ENCODE measurements around the gene CCDC57. TPM values are rescaled to one million over a fixed set of nuclear protein-coding genes. Genes with fewer than 3 reads are reported as not detected.

CCDC57 gene
- total RNA-seq, 1 experiment from 2014 or later = 22.1 TPM

DNA sequence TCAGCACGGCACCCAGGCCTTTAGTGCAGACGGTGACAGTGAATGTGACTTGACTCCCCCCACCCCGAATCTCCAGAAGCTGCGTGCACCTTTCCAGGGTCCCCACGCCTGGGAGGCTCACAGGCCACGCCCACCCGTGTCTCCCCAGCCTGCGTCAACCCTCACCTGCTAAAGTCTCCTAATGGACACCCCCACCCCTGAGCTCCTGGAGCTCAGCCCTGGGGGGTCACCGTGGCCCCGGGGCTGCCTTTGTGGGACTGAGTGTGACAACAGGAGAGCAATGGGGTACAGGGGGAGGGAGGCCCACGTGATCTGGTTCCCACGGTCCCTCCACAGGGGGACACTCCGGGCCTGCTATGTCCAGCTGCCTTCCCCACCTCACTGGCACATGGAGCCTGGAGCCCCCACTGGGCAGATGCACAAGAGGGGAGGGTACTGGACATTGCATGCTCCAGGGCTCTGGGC lies 107.2 kb downstream of the CCDC57 start:
- in situ Hi-C loops (cut with HindIII; ENCODE audit: low sequenced_read_pairs) = no loop called here
- DNase-seq (ENCODE audit: low spot score) = no peak

DNA sequence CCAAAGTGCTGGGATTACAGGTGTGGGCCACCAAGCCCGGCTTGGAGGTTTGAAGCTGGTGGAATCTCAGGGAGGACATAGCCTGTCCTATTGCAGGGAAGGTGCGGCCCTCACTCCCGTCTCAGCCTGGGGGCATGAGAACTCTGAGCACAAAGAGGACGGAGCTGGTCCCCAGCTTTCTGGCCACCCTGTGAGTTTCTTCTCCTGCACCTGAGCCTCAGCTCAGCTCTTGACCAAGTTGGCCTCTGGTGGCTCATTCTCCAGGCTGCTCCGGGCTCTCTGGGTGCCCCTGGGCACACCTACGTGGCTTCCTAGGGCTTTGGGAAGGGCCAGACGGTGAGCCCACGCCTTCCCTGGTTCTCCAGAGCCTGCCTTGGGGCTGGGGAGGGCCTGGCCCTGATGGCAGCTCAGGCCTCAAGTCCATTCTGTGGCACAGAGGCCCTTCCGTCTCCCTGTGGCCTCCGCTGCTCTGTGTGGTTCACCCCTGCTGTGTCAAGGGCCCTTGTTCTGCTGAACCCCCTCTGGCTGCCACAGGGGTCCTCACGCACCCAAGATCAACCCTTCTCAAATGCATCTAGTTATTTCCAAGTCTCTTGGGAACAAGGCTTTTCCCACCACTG lies 107.7 kb downstream of the CCDC57 start:
- in situ Hi-C loops (cut with HindIII; ENCODE audit: low sequenced_read_pairs) = no loop called here
- no peak for DNase-seq (ENCODE audit: low spot score)

DNA sequence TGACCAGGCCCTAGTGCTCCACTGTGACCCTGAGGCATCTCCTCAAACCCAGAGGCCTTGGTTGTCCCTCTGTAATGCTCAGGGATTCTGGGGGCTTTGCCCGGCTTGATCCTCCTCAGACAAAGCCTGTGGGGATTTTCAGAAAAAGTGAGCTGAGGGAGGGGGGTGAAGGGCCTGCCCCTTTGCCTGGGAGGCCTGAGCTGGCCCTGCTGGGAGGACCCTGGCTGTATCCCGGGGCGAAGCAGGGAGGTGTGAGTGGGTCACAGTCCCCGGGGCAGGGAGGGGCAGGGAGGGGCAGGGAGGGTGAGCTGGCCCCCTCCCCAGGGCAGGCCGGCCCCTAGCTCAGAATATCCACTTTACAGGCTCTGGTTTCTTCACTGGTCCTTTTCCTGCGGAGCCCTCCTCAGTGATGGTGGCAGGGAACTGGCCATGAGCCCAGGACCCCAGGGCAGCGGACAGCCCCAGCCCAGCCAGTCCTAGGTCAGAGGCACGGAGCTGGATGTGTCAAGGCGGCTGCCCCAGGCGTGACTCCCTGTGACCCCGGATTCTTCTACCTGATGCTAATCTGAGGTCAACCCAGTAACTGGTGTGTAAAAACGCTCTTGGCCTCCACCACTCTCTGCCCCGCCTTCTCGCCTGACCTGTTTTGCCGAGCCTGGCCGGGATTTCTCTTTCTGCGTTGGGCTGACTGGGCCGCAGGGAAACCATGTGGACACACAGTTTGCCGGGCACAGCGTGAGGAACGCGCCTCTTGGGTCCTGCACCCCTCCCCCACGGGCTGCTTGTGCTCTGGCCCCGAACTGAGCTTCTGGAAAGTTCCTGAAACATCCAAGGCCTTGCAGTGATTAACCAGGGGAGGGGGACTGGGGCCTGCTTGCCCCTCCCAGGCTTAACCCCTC lies 108.8 kb downstream of the CCDC57 start:
- DNase-seq (ENCODE audit: low spot score) = peak; percentile 85
- in situ Hi-C loops (cut with HindIII; ENCODE audit: low sequenced_read_pairs) = no loop called here

DNA sequence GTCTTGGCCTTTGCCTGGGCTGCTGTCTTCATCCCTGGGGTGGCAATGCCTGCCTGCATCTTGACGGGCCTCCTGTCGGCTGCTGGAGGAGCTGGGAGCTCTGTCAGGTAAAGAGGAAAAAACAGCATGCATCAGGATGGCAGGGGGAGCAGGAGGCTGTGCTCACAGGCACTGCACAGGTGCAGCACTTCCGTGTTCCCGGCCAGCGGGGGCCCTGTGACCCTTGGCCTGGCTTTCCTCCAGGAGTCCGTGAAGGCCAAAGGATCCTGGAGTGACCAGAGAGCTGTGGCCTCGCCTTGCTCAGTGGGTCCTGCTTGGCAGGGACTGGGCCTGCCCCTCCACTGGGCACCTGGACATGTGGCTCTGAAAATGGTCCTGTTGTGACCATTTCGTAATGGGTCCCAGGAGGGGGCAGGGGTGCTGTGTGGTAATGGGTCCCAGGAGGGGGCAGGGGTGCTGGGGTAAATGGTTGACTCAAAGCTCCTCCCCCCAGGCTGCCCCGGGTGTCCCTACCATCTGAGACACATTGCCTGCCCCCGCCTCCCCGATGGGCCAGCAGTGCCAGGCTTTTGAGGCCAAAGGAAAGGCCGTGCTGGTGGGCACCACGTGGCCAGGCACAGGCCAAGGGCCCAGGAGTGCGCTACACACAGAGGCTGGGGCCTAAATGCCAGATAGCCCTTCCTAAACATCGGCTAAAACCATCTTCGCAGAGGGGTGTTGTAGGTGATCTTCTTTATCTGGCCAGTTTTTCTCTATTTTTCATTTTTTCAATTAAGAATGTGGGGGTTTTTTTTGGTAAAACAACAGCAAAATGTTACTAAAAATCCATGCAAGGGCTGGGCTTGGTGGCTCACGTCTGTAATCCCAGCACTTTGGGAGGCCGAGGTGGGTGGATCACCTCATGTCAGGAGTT lies 110.6 kb downstream of the CCDC57 start:
- DNase-seq (ENCODE audit: low spot score) = peak; percentile 75
- in situ Hi-C loops (cut with HindIII; ENCODE audit: low sequenced_read_pairs) = no loop called here

DNA sequence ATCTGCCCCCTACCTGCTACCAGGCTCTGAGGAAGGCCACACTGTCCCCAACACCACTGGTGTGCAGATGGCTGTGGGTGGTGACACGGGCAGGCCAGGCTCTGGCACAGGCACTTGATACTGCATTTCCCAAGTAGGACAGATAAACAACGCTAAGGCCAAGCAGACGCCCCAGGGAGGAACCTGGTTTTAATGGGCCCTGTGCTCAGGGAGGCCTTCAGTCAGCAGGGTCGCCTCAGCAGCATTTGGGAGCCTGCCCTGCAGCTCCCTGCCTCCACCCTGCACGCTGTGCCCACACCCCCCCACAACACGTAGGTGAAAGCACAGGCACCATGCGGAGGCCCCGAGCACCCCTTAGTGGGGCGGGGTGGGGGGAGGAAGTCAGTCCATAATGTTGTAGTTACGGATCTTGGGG lies 111.3 kb downstream of the CCDC57 start:
- peak; percentile 84 for DNase-seq (ENCODE audit: low spot score)

DNA sequence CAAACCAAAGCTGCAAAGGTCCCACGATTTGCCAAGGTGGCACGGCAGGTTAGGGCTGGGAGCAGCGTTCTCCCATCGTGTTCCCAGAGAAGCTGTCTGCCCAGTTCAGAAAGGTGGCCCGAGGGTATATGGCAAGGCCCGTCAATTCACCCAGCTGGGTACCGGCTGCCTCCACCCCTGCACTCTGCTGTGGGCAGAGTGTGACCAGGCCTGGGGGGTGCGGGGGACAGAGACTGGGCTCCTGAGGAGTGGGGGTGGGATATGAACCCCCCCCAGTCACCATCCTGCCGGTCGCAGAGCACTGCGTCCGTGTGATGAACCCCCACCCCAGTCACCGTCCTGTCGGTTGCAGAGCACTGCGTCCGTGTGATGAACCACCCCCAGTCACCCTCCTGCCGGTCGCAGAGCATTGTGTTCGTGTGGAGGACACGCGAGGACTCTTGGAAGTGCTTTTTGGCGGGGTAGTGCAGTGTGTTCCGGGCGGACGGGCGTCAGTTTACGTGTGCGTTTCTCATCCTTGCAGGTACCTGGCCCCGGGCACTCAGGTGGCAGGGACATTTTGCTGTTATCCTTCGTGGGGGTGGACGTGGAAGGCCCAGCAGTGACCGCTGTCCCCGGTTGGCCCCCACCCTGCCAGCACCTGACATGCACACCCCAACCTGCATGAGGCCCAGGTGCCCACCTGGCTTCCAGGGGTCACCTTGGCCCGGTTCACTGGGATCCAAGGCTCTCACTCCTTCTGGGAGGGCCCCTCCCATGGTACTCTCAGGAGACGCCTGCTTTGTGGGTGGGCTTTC lies 111.9 kb downstream of the CCDC57 start:
- in situ Hi-C loops (cut with HindIII; ENCODE audit: low sequenced_read_pairs) = no loop called here
- no peak for DNase-seq (ENCODE audit: low spot score)

More for the DNA sequence above, 111.3 kb downstream of the CCDC57 start:
- in situ Hi-C loops (cut with HindIII; ENCODE audit: low sequenced_read_pairs) = no loop called here

DNA sequence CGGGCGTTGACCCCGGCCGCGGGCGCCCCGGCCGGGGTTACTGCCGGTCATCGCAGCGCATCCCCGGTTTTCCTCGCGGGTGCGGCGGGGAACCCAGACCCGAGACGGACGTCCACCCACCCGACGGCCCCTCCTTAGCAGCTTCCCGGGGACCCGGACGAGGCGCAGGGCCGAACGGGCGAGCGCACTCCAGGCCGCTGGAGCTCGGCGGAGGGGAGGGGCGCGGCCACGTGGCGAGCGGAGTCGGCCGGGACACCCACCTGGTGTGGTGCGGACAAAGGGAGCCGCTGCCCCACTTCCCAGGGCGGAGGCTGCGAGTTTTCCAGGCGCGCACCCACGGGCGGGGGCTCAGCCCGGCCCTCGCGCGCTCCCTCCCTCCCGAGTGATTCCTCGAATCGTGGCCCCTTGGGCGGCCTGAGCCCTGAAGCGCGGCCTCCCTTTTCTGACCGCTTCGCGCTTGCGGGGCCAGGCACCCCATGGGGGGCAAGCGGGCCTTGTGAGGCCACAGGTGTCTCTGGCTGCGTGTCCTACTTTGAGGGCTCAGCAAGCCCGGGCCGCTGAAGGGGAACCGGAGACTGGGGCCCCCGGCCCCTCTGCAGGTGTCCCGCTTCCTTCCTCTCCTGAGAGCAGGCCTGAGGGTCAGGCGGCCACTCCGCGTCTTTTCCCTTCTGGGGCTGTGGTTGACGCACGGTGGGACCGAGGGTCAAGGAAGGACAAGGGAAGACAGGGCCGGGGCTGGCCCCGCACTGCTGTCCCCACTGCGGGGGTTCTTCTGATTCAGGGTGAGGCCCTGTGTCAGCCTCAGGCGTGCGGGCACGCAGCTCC lies 113.5 kb downstream of the CCDC57 start:
- in situ Hi-C loops (cut with HindIII; ENCODE audit: low sequenced_read_pairs) = no loop called here
- no peak for DNase-seq (ENCODE audit: low spot score)

DNA sequence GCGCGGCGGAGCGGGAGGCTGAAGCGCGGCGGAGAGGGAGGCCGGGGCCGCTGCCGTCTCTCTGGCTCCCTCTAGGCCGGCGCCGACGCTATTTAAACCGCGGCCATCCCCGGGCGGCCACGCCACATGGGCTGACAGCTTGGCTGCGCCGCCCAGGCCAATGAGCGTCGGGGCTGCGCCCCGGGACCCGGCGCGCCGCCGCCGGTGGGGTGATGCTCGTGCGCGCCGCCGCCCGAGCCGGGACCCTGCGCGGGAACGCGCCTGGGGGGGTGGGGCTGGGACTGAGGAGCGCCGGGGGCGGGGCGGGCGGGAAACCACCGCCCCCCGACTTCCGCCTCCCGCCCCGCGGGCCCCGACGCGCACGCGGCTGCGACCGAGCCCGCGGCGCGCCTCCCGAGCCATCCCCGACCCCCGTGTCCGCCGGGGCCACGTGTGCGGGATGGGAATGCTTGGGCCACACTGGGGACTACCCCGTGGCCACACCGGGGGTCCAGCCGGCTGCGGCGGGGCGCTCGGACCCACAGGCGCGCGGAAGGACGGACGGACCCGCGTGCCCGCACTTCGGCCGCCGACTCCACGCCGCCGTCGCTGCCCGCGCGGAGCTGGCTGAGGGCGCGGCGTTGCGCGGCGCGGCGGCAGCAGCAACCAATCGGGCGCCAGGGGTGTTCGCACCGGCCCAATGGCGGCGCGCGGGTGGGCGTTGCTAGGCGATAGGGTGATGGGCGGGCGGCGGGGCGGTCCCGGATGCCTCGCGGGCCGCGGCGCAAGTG lies 114.3 kb downstream of the CCDC57 start, which contains the start of gene FASN:
Gene FASN (minus strand): TSS at position 68 of the 770 bp plus-strand sequence. CDS start 1,791 bp downstream, outside the sequence.
- in situ Hi-C loops (cut with HindIII; ENCODE audit: low sequenced_read_pairs) = no loop called here
- peak; percentile 93 for DNase-seq (ENCODE audit: low spot score)

DNA sequence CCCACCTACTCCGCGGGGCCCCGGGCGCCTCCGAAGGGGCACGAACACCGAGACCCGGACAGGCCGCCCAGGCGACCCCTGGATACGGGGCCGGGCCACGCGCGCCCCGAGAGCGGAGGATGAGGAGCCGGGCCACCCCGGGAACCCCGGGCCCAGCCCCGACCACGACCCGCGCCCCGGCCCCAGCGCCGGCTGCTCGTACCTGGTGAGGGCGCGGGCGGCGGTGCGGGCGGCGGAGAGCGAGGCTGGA lies 114.8 kb downstream of the CCDC57 start:
- in situ Hi-C loops (cut with HindIII; ENCODE audit: low sequenced_read_pairs) = no loop called here
- DNase-seq (ENCODE audit: low spot score) = no peak

DNA sequence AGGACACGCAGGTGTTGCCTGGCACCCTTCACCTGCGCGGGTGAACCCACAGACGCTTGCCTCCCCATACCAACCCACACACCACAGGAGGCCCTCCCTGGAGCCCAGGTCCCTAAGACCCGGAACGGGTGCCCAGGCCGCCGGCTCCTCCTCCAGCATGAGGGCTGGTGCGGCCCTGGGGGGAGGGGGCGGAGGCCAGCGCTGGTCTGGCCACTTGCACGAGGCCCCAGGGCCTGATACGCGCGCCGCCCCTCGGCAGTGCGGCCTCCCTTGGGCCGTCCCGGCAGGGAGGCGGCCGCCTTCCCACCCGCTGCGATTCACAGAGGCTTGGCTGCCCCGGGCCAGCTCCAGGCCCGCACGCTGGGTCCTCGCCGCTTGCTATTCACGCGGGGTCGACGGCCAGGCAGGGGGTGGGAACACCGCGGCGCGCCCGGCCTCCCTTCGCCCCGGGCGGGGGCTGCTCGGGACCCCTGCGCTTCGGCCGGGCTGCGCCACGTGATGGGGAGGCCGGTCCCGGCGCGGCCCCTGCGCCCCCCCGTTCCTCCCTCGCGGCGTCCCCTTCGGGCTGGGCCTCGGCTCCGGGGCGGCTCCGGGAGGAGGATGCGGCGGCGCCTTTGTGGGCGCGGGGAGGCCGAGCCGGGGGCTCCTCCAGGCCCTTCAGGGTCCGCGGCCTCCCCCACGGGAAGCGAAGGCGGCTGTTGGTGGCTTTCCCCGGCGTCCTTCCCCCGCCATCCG lies 115.3 kb downstream of the CCDC57 start:
- no peak for DNase-seq (ENCODE audit: low spot score)
- in situ Hi-C loops (cut with HindIII; ENCODE audit: low sequenced_read_pairs) = no loop called here

DNA sequence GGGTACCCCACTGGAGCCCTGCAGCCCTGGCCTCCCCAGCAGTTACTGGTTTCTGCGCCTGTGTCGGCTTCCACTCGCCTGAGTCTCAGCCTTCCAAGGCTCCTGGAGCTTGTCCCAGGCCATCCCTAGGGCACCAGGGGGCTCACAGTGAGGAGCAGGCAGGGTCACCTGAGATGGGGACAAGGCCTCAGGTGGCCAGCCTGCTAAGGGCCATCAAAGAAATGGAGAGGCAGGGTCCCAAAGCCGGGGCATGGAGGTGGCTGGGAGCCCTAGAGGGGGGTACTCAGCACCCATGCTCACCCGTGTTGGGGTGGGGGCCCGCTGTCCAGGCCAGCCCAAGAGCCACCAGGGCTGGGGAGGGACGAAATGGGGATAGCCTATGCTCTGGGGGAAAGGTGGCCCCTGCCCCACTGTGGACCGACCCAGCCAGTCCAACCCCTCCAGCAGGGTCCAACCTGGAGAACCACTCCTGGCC lies 115.9 kb downstream of the CCDC57 start:
- in situ Hi-C loops (cut with HindIII; ENCODE audit: low sequenced_read_pairs) = no loop called here
- no peak for DNase-seq (ENCODE audit: low spot score)

DNA sequence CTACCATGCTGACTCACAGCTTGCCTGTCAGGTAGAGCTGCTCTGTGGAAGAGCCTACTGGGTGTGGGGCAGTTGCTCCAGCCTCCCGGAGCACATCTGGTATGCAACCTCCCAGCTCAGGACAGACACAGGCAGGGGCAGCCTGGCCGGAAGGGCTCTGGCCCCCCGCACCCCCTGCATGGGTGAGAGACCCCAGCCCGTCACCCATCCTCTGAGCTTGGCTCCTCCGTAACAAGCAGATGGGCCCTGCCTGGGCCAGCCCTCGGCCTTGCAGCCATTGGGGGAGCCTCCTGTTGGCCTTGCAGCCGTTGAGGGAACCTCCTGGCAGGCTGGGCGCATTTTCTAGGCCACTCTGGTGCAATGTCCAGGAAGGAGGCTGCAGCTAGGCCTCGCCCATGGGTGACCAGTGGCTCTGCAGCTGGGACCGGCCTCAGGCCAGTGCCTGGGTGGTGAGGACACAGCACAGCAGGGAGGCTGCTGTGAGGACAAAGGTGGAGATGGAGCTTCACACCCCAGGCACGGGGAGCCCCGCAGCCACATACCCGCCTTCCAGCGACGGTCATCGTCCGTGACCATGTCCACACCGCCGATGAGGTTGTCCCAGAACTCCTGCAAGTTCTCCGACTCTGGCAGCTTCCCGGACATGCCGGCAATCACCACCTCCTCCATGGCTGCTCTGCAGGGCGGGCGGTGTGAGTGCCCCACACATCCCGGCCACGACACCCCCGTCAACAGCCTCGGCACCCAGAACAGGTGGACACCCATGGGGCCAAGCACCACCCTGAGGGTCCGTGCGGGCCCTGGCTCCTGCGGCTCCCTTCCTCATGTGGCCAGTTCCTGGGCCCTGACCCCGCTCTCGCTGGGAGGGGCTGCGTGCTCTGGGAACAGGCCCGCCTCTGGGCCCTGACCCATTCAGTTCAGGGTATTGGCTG lies 116.6 kb downstream of the CCDC57 start:
- DNase-seq (ENCODE audit: low spot score) = peak; percentile 42
- in situ Hi-C loops (cut with HindIII; ENCODE audit: low sequenced_read_pairs) = no loop called here

DNA sequence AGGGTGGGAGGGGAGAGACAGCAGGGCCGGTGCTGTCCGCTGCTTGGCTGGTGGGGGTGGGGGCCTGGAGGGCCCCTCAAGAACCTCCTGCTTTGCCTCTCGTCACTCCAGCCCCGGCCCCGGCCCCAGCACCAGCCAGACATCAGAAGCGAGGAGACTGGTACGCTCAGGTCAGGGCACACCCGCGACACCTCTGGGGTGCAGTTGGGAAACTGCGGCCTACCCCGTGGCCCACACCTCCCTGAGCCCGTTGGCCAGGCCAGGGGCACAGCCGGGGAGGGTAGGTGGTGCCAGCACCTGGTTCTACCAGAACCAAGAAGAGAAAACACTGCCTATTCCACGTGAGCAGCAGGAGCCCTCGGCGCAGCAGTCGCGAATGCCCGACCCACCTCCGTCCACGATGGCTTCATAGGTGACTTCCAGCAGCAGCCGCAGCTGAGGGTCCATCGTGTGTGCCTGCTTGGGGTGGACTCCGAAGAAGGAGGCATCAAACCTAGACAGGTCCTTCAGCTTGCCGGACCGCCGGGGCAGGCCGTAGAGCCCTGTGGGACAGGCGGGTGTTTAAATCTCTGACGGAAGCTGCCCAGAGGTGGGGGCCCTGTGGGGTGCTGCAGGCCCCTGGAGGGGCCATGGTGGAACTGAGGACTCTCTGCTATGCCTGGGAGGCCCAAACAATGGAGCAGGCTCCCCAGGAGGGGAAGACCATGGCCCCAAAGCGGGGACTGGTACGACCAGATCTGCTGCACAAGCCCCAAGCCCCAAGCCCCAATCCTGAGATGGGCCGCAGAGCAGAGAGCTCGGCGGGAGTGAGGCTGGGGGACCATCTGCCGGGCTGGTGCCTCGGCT lies 117.5 kb downstream of the CCDC57 start:
- DNase-seq (ENCODE audit: low spot score) = no peak
- in situ Hi-C loops (cut with HindIII; ENCODE audit: low sequenced_read_pairs) = no loop called here

DNA sequence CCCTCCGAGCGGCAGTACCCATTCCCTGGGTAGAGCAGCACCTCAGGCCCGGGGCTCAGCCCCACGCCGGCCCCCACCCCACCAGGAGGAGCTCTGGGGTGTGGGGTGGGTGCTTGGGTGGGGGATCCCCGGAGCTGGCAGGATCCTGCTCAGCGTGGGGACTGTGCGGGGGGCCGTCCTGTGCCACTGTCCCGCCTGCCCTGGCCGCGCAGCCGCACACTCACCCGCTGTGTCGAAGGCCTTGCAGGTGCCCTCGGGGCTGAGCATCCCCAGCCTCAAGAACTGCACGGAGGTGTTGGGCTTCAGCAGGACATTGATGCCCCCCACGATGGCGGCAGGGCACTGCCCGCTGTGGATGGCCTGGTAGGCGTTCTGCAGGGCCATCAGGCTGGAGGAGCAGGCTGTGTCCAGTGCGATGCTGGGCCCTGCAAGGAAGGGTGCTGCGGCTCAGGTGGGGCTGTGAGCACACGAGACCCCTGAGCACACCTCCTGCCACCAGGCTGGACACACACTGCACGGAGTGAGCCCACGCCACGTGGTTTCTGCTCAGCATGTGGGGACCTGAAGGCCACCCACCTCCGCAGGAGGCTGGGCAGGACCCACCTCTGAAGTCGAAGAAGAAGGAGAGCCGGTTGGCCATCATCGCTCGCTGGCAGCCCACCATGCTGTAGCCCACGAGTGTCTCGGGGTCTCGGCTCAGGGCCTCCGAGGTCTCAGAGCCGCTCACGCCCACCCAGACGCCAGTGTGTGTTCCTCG lies 119.5 kb downstream of the CCDC57 start:
- in situ Hi-C loops (cut with HindIII; ENCODE audit: low sequenced_read_pairs) = no loop called here
- DNase-seq (ENCODE audit: low spot score) = no peak
